Measurements from ENCODE around the gene VILL. TPM values are rescaled to one million over a fixed set of nuclear protein-coding genes. Genes with fewer than 3 reads are reported as not detected.

Gene VILL
- total RNA-seq, 1 donor from 2014 or later, result 121 TPM

GRCh38 chr3:37952564-37952963 lies 38.0 kb upstream of the VILL start:
- H3K27me3 ChIP-seq (ENCODE audit: control insufficient read depth, insufficient read depth, low read length), result no peaks in the 10 kb centered on the region
- DNase-seq (ENCODE audit: low read depth) (peak; percentile 12), FAIRE-seq (no peak)
- H3K4me3 ChIP-seq (ENCODE audit: low read depth, low read length), result no peak overlapping the region
- TF ChIP-seq CTCF (IDR thresholded peaks at IDR 0.05; ENCODE audit: insufficient read depth, low read length, severe bottlenecking), result no peak
- H3K36me3 ChIP-seq (ENCODE audit: control insufficient read depth, insufficient read depth, low read length), result peaks cover 20% of the 10 kb centered on the region

- no peak for TF ChIP-seq CTCF (IDR thresholded peaks at IDR 0.05; ENCODE audit: insufficient read depth, low read length, severe bottlenecking)
- FAIRE-seq (no peak), DNase-seq (ENCODE audit: low read depth) (no peak)
- Histone ChIP-seq H3K4me3 (ENCODE audit: low read depth, low read length) (no peak overlapping the region), H3K27me3 (ENCODE audit: control insufficient read depth, insufficient read depth, low read length) (no peaks in the 10 kb centered on the region), H3K36me3 (ENCODE audit: control insufficient read depth, insufficient read depth, low read length) (peaks cover 20% of the 10 kb centered on the region)
Observed at GRCh38 chr3:37953226-37953625, 37.4 kb upstream of the VILL start.

- Histone ChIP-seq H3K36me3 (ENCODE audit: control insufficient read depth, insufficient read depth, low read length) (peaks cover 23% of the 10 kb centered on the region), H3K27me3 (ENCODE audit: control insufficient read depth, insufficient read depth, low read length) (no peaks in the 10 kb centered on the region), H3K4me3 (ENCODE audit: low read depth, low read length) (no peak overlapping the region)
- DNase-seq (ENCODE audit: low read depth), result no peak
- no peak for TF ChIP-seq CTCF (IDR thresholded peaks at IDR 0.05; ENCODE audit: insufficient read depth, low read length, severe bottlenecking)
- no peak for FAIRE-seq
Observed at GRCh38 chr3:37953707-37954394, 36.7 kb upstream of the VILL start.

- TF ChIP-seq CTCF (IDR thresholded peaks at IDR 0.05; ENCODE audit: insufficient read depth, low read length, severe bottlenecking), result no peak
- no peak for DNase-seq (ENCODE audit: low read depth)
- Histone ChIP-seq H3K27me3 (ENCODE audit: control insufficient read depth, insufficient read depth, low read length) (no peaks in the 10 kb centered on the region), H3K4me3 (ENCODE audit: low read depth, low read length) (no peak overlapping the region), H3K36me3 (ENCODE audit: control insufficient read depth, insufficient read depth, low read length) (peaks cover 20% of the 10 kb centered on the region)
- FAIRE-seq, result no peak
Observed at GRCh38 chr3:37954881-37955280, 35.7 kb upstream of the VILL start.

- H3K4me3 ChIP-seq (ENCODE audit: low read depth, low read length), result no peak overlapping the region
- no peak for FAIRE-seq
- no peak for TF ChIP-seq CTCF (IDR thresholded peaks at IDR 0.05; ENCODE audit: insufficient read depth, low read length, severe bottlenecking)
- H3K36me3 ChIP-seq (ENCODE audit: control insufficient read depth, insufficient read depth, low read length), result peaks cover 18% of the 10 kb centered on the region
- H3K27me3 ChIP-seq (ENCODE audit: control insufficient read depth, insufficient read depth, low read length), result no peaks in the 10 kb centered on the region
- DNase-seq (ENCODE audit: low read depth), result no peak
Observed at GRCh38 chr3:37955918-37956707, 34.5 kb upstream of the VILL start.

Data from bronchial epithelial cell (primary cell).